Activated naive CD4-positive, alpha-beta T cell treated with anti-CD3 and anti-CD28 coated beads, Interleukin-2, amount 50 U/mL, for 16 hours (primary cell): ENCODE measurements around the gene CT45A7.
"Not testable (repeated sequence)": the region's sequence is repeated elsewhere in the genome, so short reads cannot be mapped to it uniquely, and the experiment has no call there.

ENCODE experiments used
- DNase-seq: peaks from one replicate; pipeline ENCODE4 v3.0.0-alpha.2; 2020

Gene CT45A7, protein sequence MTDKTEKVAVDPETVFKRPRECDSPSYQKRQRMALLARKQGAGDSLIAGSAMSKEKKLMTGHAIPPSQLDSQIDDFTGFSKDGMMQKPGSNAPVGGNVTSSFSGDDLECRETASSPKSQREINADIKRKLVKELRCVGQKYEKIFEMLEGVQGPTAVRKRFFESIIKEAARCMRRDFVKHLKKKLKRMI

DNA sequence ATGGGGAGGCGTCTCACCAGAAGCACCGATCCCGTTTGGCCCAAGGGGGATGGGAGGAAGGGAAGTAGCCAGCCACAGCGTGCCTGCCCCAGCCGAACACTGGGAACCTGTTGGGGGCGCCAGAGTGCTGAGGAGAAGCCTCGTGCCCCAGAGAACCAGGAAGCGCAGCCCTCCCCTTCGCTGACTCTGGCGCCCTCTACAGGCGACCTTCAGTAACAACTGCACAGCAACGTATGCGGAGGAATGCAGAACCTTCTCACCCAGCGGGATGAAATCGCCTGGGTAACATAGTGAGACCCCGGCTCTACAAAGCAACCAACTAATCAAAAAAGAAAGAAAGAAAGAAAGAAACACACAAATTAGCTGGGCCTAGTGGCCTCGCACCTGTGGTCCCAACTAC lies at the start of gene CT45A7:
CT45A7 (minus strand) TSS at position 101 of the 400 bp plus-strand sequence. CDS start 3,747 bp downstream, outside the sequence.
- not testable (repeated sequence) for DNase-seq

DNA sequence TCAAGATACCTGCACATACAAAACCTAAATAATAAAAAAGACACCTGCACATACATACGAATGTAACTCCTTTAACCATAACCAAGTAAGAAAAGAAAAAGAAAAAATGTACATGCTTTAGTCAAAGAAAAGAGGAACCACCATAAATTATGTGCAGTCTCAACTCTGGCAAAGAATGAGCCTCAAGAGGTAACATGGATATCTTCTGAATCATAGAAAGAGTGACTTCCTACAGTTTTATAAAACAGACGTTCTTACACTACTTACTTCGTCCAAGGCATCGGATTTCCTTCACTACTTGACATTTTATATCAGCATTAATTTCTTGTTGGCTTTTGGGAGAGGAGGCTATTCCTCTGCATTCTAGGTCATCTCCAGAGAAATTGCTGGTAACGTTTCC lies 45.7 kb upstream of the CT45A7 start:
- not testable (repeated sequence) for DNase-seq

DNA sequence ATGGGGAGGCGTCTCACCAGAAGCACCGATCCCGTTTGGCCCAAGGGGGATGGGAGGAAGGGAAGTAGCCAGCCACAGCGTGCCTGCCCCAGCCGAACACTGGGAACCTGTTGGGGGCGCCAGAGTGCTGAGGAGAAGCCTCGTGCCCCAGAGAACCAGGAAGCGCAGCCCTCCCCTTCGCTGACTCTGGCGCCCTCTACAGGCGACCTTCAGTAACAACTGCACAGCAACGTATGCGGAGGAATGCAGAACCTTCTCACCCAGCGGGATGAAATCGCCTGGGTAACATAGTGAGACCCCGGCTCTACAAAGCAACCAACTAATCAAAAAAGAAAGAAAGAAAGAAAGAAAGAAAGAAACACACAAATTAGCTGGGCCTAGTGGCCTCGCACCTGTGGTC lies 34.6 kb upstream of the CT45A7 start, which contains the start of gene CT45A9:
CT45A9 (minus strand) TSS at position 101 of the 400 bp plus-strand sequence. CDS start 3,751 bp downstream, outside the sequence.
- DNase-seq, result not testable (repeated sequence)

DNA sequence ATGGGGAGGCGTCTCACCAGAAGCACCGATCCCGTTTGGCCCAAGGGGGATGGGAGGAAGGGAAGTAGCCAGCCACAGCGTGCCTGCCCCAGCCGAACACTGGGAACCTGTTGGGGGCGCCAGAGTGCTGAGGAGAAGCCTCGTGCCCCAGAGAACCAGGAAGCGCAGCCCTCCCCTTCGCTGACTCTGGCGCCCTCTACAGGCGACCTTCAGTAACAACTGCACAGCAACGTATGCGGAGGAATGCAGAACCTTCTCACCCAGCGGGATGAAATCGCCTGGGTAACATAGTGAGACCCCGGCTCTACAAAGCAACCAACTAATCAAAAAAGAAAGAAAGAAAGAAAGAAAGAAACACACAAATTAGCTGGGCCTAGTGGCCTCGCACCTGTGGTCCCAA lies 17.4 kb upstream of the CT45A7 start, which contains the start of gene CT45A8:
CT45A8 (minus strand) TSS at position 101 of the 400 bp plus-strand sequence. CDS start 3,755 bp downstream, outside the sequence.
- not testable (repeated sequence) for DNase-seq

DNA sequence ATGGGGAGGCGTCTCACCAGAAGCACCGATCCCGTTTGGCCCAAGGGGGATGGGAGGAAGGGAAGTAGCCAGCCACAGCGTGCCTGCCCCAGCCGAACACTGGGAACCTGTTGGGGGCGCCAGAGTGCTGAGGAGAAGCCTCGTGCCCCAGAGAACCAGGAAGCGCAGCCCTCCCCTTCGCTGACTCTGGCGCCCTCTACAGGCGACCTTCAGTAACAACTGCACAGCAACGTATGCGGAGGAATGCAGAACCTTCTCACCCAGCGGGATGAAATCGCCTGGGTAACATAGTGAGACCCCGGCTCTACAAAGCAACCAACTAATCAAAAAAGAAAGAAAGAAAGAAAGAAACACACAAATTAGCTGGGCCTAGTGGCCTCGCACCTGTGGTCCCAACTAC lies 17.2 kb downstream of the CT45A7 start, which contains the start of gene CT45A2:
CT45A2 (minus strand) TSS at position 101 of the 400 bp plus-strand sequence. CDS start 3,747 bp downstream, outside the sequence.
- not testable (repeated sequence) for DNase-seq

DNA sequence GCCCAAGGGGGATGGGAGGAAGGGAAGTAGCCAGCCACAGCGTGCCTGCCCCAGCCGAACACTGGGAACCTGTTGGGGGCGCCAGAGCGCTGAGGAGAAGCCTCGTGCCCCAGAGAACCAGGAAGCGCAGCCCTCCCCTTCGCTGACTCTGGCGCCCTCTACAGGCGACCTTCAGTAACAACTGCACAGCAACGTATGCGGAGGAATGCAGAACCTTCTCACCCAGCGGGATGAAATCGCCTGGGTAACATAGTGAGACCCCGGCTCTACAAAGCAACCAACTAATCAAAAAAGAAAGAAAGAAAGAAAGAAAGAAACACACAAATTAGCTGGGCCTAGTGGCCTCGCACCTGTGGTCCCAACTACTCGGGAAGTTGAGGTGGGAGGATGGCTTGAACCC lies 34.4 kb downstream of the CT45A7 start, which contains the start of gene CT45A6:
CT45A6 (minus strand) TSS at position 101 of the 400 bp plus-strand sequence. CDS start 3,794 bp downstream, outside the sequence.
- DNase-seq, result not testable (repeated sequence)

DNA sequence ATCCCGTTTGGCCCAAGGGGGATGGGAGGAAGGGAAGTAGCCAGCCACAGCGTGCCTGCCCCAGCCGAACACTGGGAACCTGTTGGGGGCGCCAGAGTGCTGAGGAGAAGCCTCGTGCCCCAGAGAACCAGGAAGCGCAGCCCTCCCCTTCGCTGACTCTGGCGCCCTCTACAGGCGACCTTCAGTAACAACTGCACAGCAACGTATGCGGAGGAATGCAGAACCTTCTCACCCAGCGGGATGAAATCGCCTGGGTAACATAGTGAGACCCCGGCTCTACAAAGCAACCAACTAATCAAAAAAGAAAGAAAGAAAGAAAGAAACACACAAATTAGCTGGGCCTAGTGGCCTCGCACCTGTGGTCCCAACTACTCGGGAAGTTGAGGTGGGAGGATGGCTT lies 51.7 kb downstream of the CT45A7 start, which contains the start of gene CT45A5:
CT45A5 (minus strand) TSS at position 101 of the 400 bp plus-strand sequence. CDS start 3,774 bp downstream, outside the sequence.
- not testable (repeated sequence) for DNase-seq
